ENCODE measurements around the gene RAB35. TPM values are rescaled to one million over a fixed set of nuclear protein-coding genes. Genes with fewer than 3 reads are reported as not detected.

RAB35 gene
- total RNA-seq, 1 experiment from 2014 or later: 57.1 TPM

- no peaks in the 10 kb centered on the region for H3K27me3 ChIP-seq (ENCODE audit: insufficient read depth, low read length)
- TF ChIP-seq RAD21 (IDR thresholded peaks at IDR 0.05; ENCODE audit: low read depth) (no peak), YY1 (IDR thresholded peaks at IDR 0.05; ENCODE audit: extremely low read depth, insufficient replicate concordance, low read depth, low read length) (no peak), SP1 (IDR thresholded peaks at IDR 0.05; ENCODE audit: low read depth) (no peak), CEBPB (IDR thresholded peaks at IDR 0.05; ENCODE audit: low read depth) (no peak), MAX (IDR thresholded peaks at IDR 0.05) (no peak), EZH2 (IDR thresholded peaks at IDR 0.05) (no peak), FOSL1 (IDR thresholded peaks at IDR 0.05; ENCODE audit: low read depth) (no peak)
- no peak for ATAC-seq
- H2AFZ ChIP-seq (ENCODE audit: low read depth, low read length, poor library complexity, severe bottlenecking): no peak overlapping the region
- H4K20me1 ChIP-seq (ENCODE audit: insufficient read depth): no peaks in the 10 kb centered on the region
- H3K36me3 ChIP-seq (ENCODE audit: control insufficient read depth in 1 of 2, insufficient read depth in 2 of 2, low read length in 2 of 2): peaks cover 66 to 88% of the 10 kb centered on the region in 2 experiments
- no peak overlapping the region for H3K4me3 ChIP-seq (replicated peaks in 1 of 2; ENCODE audit: low read depth in 1 of 2, low read length in 2 of 2)
- CTCF ChIA-PET: no interaction called here
- BruUV-seq (replicated peaks): no TSS peak
- H3K9me3 ChIP-seq (ENCODE audit: control insufficient read depth in 1 of 2, insufficient read depth in 1 of 2, low read depth in 1 of 2, low read length in 2 of 2): no peaks in the 10 kb centered on the region
- H3K4me1 ChIP-seq (ENCODE audit: control insufficient read depth in 1 of 2, insufficient read depth in 2 of 2, low read length in 2 of 2): no peaks in the 10 kb centered on the region
- H3K9ac ChIP-seq (ENCODE audit: low read length): no peak overlapping the region
- H3K27ac ChIP-seq (ENCODE audit: low read depth, low read length): no peak overlapping the region
- POLR2A ChIA-PET: no interaction called here
- no peaks in the 10 kb centered on the region for H3K9me2 ChIP-seq (ENCODE audit: insufficient read depth)
- H3K4me2 ChIP-seq (ENCODE audit: low read length): no peak overlapping the region
- no peak for DNase-seq (ENCODE audit: low read depth, low spot score)
- intact Hi-C loops (cut with micrococcal nuclease): loop anchor here (5.0 kb wide), 1 partner anchor 36 kb away; no protein-coding TSS in a partner anchor
- RAD21 ChIA-PET (ENCODE audit: low non-redundant PET in 1 of 2, low total read pairs in 2 of 2, uncharacterized antibody in 2 of 2, unreplicated experiment in 2 of 2): no interaction called here
- 0 out of 2 replicates have a peak, but pooled peaks cover 4% of the 10 kb centered on the region for H3K79me2 ChIP-seq (ENCODE audit: insufficient read depth, low read length)
Measured at GRCh38 chr12:120136093-120136770, 19.7 kb upstream of the RAB35 start.

DNA sequence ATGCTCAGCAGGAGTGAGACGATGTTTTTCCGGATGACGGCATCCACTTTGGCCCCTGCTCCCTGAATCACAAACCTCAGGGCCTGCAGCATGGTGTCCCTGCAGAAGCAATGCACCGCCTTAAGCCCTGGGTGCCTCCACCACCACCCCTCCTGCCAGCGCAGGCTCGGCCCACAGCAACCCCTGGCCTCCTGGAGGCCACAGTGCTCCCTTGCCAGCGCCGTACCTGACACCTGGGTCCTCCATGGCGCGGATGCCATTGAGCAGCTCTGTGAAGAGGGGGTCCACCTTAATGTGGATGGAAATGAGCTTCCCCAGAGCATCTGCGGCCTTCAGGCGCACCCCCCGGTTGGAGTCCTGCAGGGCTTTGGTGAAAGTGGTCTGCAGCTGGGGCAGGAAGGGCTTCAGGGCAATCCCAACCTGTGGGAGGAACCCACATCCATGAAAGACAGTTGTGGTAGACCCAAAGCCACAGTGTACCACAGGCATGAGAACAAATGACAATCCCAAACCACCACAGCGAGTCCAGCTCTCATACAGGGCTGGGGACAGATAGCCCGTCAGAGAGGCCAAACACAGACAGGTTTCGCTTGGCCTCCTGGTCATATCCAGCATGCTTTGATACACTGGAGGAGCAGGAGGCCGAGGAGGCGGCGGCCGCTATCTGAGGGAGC is 17.9 kb upstream of the RAB35 start:
- ATAC-seq (no peak), DNase-seq (ENCODE audit: low read depth, low spot score) (no peak)
- no TSS peak for BruUV-seq (replicated peaks)
- CTCF ChIA-PET: no interaction called here
- H4K20me1 ChIP-seq (ENCODE audit: insufficient read depth): no peaks in the 10 kb centered on the region
- no peaks in the 10 kb centered on the region for H3K4me1 ChIP-seq (ENCODE audit: control insufficient read depth in 1 of 2, insufficient read depth in 2 of 2, low read length in 2 of 2)
- H3K9me2 ChIP-seq (ENCODE audit: insufficient read depth): no peaks in the 10 kb centered on the region
- no peaks in the 10 kb centered on the region for H3K9me3 ChIP-seq (ENCODE audit: control insufficient read depth in 1 of 2, insufficient read depth in 1 of 2, low read depth in 1 of 2, low read length in 2 of 2)
- no peak overlapping the region for H3K4me2 ChIP-seq (ENCODE audit: low read length)
- H3K4me3 ChIP-seq (replicated peaks in 1 of 2; ENCODE audit: low read depth in 1 of 2, low read length in 2 of 2): no peak overlapping the region
- POLR2A ChIA-PET: no interaction called here
- H3K9ac ChIP-seq (ENCODE audit: low read length): no peak overlapping the region
- H2AFZ ChIP-seq (ENCODE audit: low read depth, low read length, poor library complexity, severe bottlenecking): no peak overlapping the region
- H3K27ac ChIP-seq (ENCODE audit: low read depth, low read length): no peak overlapping the region
- no peaks in the 10 kb centered on the region for H3K27me3 ChIP-seq (ENCODE audit: insufficient read depth, low read length)
- RAD21 ChIA-PET (ENCODE audit: low non-redundant PET in 1 of 2, low total read pairs in 2 of 2, uncharacterized antibody in 2 of 2, unreplicated experiment in 2 of 2): no interaction called here
- 0 out of 2 replicates have a peak, but pooled peaks cover 4% of the 10 kb centered on the region for H3K79me2 ChIP-seq (ENCODE audit: insufficient read depth, low read length)
- intact Hi-C loops (cut with micrococcal nuclease): no loop called here
- peaks cover 77 to 88% of the 10 kb centered on the region in 2 experiments for H3K36me3 ChIP-seq (ENCODE audit: control insufficient read depth in 1 of 2, insufficient read depth in 2 of 2, low read length in 2 of 2)
- TF ChIP-seq TCF7L2 (IDR thresholded peaks at IDR 0.05; ENCODE audit: borderline replicate concordance, extremely low read depth, insufficient read depth, insufficient read length): no peak
- no peak for TF ChIP-seq POLR2AphosphoS5 (IDR thresholded peaks at IDR 0.05; ENCODE audit: low read depth, low read length)
- no peak for TF ChIP-seq JUND (IDR thresholded peaks at IDR 0.05)
- no peak for TF ChIP-seq ZFX (IDR thresholded peaks at IDR 0.05)
- TF ChIP-seq CEBPB (IDR thresholded peaks at IDR 0.05; ENCODE audit: low read depth): no peak
- TF ChIP-seq SIN3A (IDR thresholded peaks at IDR 0.05; ENCODE audit: low read depth): no peak
- TF ChIP-seq, protein P1, sequence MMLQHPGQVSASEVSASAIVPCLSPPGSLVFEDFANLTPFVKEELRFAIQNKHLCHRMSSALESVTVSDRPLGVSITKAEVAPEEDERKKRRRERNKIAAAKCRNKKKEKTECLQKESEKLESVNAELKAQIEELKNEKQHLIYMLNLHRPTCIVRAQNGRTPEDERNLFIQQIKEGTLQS (IDR thresholded peaks at IDR 0.05): no peak
- TF ChIP-seq, protein P2, sequence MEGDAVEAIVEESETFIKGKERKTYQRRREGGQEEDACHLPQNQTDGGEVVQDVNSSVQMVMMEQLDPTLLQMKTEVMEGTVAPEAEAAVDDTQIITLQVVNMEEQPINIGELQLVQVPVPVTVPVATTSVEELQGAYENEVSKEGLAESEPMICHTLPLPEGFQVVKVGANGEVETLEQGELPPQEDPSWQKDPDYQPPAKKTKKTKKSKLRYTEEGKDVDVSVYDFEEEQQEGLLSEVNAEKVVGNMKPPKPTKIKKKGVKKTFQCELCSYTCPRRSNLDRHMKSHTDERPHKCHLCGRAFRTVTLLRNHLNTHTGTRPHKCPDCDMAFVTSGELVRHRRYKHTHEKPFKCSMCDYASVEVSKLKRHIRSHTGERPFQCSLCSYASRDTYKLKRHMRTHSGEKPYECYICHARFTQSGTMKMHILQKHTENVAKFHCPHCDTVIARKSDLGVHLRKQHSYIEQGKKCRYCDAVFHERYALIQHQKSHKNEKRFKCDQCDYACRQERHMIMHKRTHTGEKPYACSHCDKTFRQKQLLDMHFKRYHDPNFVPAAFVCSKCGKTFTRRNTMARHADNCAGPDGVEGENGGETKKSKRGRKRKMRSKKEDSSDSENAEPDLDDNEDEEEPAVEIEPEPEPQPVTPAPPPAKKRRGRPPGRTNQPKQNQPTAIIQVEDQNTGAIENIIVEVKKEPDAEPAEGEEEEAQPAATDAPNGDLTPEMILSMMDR (IDR thresholded peaks at IDR 0.05 in 2 of 3, conservative IDR thresholded peaks at IDR 0.05 in 1 of 3; ENCODE audit: borderline replicate concordance in 1 of 3, insufficient read depth in 1 of 3, low read depth in 2 of 3, low read length in 2 of 3): no peak
- TF ChIP-seq EZH2 (IDR thresholded peaks at IDR 0.05): no peak
- no peak for TF ChIP-seq RAD21 (IDR thresholded peaks at IDR 0.05; ENCODE audit: low read depth)
- no peak for TF ChIP-seq FOSL1 (IDR thresholded peaks at IDR 0.05; ENCODE audit: low read depth)
- no peak for TF ChIP-seq CBX3 (IDR thresholded peaks at IDR 0.05; ENCODE audit: low read depth)
